ENCODE measurements around the gene NDUFS3.

Gene NDUFS3

GRCh38 chr11:47592251-47592650 is 13.4 kb downstream of the NDUFS3 start:
- DNase-seq: no peak

DNA sequence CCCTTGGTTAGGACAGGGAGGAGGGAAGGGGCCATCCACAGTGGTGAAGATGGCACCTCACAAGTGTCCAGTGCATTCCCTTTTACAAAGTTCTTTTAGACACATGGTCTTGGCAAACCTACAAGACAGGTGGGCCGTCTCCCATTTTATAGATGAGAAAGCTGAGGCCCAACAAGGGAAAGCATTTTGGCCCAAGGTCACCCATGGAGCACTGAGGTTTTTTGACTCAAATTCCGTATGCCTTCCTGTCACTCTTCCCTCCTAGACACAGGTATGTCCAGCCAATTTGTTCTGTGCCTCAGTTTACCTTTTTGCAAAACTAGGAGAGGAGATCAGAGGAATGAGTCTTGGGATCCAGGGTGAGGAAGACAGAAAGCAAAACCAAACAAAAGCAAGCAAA is 14.1 kb downstream of the NDUFS3 start:
- DNase-seq: no peak

GRCh38 chr11:47593492-47593933 is 14.6 kb downstream of the NDUFS3 start:
- no peak for DNase-seq

- no peak for DNase-seq
Measured at GRCh38 chr11:47593934-47594855, 15.3 kb downstream of the NDUFS3 start, which contains the start of gene C1QTNF4. TSS of gene C1QTNF4 (minus strand) at chr11:47594411. CDS start at chr11:47590810, 3,601 bp downstream.

DNA sequence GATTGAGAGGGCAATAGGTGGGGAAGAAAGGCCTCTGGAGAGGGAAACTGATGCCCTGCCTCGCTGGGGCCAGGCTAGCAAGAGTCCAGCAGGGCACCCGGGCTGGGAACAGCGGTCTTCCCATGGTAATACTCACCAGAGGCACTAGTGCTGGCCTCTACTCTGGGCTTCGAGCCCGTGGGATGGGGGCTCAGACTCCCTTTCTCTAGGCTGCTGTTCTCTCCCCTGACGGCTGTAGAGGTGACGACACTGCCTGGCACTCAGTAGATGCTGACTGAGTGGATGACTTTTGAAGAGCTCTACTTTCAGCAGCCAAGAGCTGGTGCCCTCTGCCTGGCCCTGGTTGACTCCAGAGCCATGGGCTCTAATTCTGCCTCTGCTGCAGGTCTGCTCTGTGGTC is 16.2 kb downstream of the NDUFS3 start:
- DNase-seq: no peak

DNA sequence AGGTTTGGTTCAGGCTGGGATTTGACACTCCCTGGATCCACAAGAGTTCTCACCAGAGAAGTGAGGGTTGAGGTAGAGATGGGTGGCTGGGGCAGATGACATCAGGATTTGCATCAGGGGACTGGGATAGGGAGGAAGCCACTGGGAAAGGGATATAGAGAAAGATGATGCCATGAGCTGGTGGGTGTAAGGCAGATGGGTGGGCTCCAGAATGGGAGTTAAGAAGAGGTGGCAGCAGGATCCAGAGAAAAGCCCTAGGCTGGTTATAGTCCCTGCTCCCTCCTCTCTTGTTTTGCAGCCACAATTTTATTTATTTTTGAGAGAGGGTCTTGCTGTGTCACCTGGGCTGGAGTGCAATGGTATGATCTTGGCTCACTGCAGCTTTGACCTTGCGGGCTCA is 17.1 kb downstream of the NDUFS3 start:
- DNase-seq: no peak

DNA sequence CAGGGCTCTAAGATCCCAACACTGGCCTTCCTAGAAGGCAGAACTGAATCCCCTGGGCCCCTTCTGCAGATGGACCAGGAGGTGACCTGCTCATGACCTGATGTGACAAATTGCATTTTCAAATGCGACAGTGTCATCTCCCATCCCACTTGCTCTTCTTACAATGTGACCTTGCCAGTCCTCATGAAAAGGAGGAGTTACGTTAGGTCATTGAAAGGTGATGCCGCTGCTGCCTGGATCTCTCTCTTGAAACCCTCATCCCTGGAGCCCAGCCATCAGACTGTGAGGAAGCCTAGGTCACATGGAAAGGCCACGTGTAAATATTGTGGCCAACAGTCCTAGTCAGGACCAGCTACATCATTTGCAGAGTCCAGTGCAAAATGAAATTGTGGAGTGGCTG is 21.0 kb downstream of the NDUFS3 start:
- no peak for DNase-seq

DNA sequence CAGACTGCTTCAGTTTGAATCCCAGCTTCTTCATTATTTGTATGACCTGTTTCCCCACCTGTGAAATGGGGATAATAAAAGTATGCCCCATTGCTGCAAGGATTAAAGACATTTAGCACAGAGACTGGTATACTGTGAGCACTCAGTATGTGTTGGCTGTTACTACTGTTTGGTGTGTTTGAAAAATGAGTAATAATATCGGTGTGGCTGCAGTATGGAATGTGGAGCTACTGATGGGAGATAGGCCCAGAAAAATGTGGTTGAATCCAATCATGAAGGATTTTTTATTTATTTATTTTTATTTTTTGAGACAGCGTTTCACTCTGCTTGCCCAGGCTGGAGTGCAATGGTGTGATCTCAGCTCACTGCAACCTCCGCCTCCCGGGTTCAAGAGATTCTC is 24.4 kb downstream of the NDUFS3 start:
- DNase-seq: no peak

DNA sequence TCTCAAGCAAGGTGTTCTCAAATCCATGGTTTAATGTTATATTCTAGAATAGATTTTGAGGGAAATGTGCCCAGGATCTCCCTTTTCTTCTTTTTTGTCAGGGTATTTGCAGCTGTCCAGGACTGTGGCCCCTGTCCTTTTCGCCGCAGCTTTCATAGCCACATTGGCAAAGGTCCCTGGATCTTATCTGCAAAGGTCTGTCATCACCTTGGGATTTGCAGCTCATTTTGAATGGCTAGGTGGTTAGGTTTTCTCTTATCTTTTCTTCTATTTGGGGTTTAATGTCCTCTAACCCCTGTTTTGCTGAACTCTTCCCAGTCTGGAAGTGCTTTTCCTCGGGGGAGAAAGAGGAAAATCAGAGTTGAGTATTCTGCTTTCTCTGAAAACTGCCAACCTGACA is 27.0 kb downstream of the NDUFS3 start:
- no peak for DNase-seq

GRCh38 chr11:47606731-47607130 is 27.9 kb downstream of the NDUFS3 start:
- DNase-seq: no peak

DNA sequence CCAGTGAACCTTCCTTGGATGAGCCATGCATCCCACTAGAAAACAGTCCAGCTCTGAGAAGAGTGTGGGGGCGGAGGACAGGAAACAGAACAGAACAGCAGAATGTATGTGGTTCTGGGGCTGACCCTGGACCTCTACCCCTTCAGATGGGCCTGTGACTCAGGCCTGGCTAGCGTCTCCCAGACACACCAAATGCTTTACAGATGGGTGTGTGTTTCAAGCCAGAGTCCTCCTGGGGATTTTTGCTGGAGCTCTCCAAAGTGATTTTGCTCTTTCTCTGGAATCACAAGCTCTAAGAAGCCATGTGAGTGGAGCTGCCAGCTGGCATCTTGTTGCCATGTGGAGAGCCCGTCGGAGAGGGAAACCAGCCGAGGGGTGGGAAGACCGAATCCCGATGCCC is 28.5 kb downstream of the NDUFS3 start:
- DNase-seq: peak in 1 of 2 donors; percentile 49

DNA sequence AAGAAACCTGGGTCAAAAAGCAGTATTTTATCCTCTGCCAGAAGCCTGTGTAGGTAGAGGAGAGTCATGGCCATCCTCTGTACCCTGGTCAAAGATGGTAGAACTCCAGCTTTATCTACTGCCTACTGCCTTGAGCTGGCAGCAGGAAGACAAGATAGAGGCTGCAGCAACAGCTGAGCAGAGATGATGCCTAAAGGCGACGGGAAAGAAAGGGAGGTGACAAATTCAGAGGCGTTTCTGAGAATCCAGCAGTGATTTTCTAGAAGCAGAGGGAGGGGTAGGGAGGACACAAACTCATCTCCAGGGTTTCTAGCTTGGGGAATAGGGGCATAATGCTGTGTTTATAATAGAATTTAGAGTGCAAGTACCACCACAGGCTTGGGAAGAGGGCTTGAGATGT is 30.8 kb downstream of the NDUFS3 start:
- no peak for DNase-seq

- DNase-seq: no peak
Measured at GRCh38 chr11:47611348-47611794, 32.5 kb downstream of the NDUFS3 start.

- no peak for DNase-seq
Measured at GRCh38 chr11:47615249-47615648, 36.4 kb downstream of the NDUFS3 start.

DNA sequence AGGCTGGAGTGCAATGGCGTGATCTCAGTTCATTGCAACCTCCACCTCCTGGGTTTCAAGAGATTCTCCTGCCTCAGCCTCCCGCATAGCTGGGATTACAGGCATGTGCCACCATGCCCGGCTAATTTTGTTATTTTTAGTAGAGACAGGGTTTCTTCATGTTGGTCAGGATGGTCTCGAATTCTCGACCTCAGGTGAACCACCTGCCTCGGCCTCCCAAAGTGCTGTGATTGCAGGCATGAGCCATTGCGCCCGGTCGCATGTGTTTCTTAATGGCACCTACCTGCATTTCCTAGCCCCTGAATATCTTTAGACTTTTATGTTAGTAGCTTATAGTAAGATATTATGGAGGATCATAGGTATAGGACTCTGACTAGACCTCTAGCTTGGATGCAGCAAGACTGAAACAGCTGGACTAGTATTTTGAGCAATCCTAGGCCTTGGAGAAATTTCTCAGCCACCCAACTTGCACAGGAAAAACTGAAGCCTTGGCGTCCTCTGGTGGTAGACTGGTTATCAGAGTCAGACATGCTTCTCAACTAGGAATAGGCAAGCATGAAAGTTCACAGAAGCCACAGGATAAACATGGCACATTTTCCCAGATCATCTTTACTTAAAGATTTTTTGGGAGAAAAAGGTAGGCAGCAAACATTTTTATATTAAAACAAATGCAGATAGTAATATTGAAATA is 38.0 kb downstream of the NDUFS3 start:
- peak; percentile 33 to 69 for DNase-seq

- no peak for DNase-seq
Measured at GRCh38 chr11:47617417-47617809, 38.5 kb downstream of the NDUFS3 start.

- no peak for DNase-seq
Measured at GRCh38 chr11:47620836-47621378, 42.0 kb downstream of the NDUFS3 start.

DNA sequence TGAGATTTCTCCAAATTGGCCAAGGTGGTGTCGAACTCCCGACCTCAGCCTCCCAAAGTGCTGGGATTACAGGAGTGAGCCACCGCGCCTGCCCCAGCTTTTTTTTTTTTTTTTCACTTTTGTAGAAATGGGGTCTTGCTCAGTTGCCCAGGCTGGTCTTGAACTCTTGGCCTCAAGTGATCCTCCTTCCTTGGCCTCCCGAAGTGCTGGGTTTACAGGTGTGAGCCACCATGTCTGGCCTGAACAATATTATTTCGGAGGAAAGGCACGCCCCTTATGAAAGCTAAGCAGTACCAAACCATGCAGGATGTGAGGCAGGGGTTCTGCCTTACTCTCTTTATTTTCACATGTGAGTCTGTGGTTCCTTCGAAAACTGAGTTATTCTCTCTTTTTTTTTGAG is 47.4 kb downstream of the NDUFS3 start:
- DNase-seq: no peak

DNA sequence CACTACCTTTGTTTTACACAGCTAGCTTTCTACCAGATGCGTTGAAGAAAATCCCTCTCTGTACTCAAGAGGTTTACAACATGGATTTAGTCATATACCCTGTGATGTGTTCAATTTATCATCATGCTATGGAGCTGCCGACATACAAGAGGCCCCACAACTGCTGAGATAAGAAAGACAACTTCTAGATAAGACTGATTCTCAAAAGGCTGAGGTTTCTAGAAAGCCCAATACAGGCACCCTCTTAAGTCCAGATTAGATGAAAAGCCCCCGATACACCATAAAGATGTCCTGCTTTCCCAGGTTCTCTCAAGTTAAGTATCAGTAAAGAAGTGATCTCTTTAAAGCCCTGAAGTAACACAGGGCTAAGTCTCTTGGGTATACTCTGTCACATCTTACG is 49.2 kb downstream of the NDUFS3 start:
- no peak for DNase-seq

GRCh38 chr11:47631473-47631872 is 52.6 kb downstream of the NDUFS3 start:
- DNase-seq: no peak
